Measurements from ENCODE around the gene TBC1D4.

GRCh38 chr13:75341028-75341427 is 140.9 kb downstream of the TBC1D4 start:
- no peak for TF ChIP-seq PML (IDR thresholded peaks at IDR 0.05; ENCODE audit: low read length)
- TF ChIP-seq CTCF (IDR thresholded peaks at IDR 0.05 in 2 of 3, conservative IDR thresholded peaks at IDR 0.05 in 1 of 3; ENCODE audit: control insufficient read depth in 2 of 3, extremely low read depth in 1 of 3, insufficient read depth in 1 of 3, low read depth in 3 of 3, low read length in 3 of 3) = no peak
- no peak for TF ChIP-seq SREBF2 (IDR thresholded peaks at IDR 0.05; ENCODE audit: low read length)
- TF ChIP-seq TCF12 (IDR thresholded peaks at IDR 0.05; ENCODE audit: low read depth, low read length) = no peak
- TF ChIP-seq BCL3 (IDR thresholded peaks at IDR 0.05; ENCODE audit: borderline replicate concordance, insufficient read depth, low read depth, low read length, poor library complexity, severe bottlenecking) = no peak
- no peak for TF ChIP-seq EP300 (IDR thresholded peaks at IDR 0.05; ENCODE audit: borderline replicate concordance in 1 of 2, control insufficient read depth in 1 of 2, low read depth in 2 of 2, low read length in 2 of 2)
- TF ChIP-seq POLR2A (IDR thresholded peaks at IDR 0.05; ENCODE audit: low read depth, low read length) = no peak
- TF ChIP-seq CHD2 (IDR thresholded peaks at IDR 0.05; ENCODE audit: borderline replicate concordance, low read depth, low read length) = no peak
- TF ChIP-seq YY1 (IDR thresholded peaks at IDR 0.05; ENCODE audit: low read depth, low read length) = no peak
- no peak for TF ChIP-seq TAF1 (IDR thresholded peaks at IDR 0.05; ENCODE audit: borderline replicate concordance, low read depth, low read length)
- TF ChIP-seq CREM (IDR thresholded peaks at IDR 0.05; ENCODE audit: low read depth) = no peak

All from GM12878 (cell line).